Middle frontal gyrus (tissue), 1 donor: ENCODE measurements around the gene PHF21B.
"Not testable (repeated sequence)": the region's sequence is repeated elsewhere in the genome, so short reads cannot be mapped to it uniquely, and the experiment has no call there.

Experiments used
- DNase-seq: peaks from one replicate; pipeline ENCODE4 v3.0.0-alpha.2; 2015; ENCODE audit warnings: low spot score; ENCODE audit errors: extremely low spot score

Gene PHF21B

DNA sequence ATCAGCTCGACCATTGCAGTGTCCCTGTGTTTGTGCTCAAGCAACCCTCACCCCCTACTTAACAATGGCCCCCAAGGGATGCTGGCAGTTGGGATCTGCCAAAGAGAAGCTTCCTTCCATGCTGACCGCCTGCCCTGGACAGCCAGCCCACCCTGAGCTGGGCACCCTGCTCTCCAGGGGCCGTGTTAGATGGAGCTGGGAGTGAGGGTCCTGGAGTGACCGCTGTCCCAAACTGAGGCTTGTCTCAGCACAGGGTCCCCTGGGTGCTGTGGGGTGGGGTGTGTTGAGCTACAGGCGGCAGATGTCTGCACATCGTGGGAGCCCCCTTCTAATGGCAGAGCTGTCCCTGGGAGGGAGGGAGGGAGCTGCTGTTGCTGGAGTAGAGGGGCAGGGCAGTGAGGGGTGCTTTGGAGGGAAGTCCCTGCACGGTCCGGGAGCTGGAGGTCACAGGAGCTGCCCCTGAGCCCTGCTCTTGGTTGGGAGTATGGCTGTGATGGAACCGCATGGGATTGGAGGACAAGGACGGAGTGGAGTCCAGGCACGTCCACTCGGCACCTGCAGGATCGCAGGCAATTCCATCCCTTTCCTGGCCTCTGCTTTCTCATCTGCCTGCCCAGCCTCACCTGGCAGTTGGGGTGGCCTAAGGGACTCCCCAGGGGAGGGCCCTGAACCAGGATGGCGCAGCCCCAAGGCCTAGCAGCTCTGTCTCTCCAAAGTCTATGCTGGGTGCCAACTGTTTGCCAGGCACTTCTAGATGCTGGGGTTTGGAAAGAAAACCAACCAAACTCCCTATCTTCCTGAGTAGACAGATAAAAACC is 131.1 kb downstream of the PHF21B start:
- no peak for DNase-seq

DNA sequence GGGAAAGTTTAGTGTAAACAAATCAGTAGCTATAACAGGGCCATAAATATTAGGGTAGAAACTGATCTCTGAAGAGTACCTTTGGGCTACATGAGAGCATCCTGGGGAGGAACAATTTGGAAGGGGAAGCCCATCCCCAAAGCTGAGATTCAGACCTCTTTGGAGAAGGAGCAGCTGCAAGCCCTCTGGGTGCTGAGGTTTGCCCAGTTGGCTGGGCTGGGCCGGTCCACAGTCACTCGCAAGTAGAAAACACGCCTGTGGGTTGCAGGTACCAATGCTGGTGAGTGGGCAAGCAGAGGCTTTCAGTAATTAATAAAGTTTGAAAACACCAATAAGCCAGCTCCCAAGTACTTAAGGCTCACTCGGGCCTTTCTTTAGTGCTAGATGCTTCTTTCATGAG is 132.9 kb downstream of the PHF21B start:
- no peak for DNase-seq

DNA sequence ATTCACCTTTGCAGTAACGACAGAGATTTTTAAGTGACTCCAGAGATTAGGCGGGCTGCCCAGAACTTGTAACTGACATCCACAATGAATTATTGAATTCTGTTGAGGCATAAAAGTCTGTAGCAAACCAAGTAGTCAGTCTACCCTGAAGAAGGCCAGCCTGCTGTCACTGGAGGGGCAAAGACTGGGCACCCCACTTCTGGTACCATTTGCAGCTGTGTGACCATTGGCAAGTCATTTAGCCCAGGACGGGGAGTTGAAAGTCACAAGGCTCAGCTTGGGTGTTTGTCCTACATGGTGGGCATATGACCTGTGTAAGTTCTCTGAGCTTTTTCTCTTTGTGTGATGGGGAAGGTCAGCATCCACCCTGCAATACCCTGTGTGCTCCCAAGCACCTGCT is 138.0 kb downstream of the PHF21B start:
- no peak for DNase-seq

DNA sequence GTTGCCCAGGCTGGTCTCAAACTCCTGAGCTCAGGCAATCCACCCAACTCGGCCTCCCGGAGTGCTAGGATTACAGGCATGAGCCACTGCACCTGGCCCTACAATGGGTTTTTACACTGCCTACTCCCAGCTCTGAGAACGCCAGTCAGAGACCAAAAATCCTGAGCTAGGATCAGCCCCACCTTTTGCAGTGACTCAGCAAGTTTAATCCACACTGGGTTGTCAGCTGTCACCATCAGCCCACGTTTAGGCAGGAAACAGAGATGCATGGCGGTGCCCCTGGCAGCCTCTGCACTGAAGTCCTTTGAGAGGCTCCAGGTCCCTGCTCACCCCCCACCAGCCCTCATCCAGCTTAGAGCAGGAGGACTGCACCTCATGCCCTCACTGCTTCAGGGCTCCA is 139.8 kb downstream of the PHF21B start:
- DNase-seq = no peak

DNA sequence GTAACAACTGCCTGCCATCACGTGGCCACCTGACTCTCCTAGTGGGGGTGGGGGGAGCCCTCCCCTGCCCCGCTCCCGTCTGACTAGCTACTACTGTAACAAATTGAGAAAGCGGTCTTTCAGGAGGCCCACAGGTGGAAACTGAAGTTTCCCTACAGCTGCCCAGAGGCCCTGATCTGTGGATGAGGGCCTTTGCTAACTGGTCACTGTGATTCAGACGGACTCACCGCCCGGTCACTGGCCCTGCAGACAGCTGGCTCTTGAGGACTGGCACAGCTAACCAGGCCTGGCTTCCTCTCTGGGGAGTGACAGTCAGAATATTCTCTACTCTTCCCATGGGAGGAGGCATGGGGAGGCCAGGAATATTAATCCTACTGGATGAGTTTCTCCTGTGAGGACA is 140.6 kb downstream of the PHF21B start:
- no peak for DNase-seq

DNA sequence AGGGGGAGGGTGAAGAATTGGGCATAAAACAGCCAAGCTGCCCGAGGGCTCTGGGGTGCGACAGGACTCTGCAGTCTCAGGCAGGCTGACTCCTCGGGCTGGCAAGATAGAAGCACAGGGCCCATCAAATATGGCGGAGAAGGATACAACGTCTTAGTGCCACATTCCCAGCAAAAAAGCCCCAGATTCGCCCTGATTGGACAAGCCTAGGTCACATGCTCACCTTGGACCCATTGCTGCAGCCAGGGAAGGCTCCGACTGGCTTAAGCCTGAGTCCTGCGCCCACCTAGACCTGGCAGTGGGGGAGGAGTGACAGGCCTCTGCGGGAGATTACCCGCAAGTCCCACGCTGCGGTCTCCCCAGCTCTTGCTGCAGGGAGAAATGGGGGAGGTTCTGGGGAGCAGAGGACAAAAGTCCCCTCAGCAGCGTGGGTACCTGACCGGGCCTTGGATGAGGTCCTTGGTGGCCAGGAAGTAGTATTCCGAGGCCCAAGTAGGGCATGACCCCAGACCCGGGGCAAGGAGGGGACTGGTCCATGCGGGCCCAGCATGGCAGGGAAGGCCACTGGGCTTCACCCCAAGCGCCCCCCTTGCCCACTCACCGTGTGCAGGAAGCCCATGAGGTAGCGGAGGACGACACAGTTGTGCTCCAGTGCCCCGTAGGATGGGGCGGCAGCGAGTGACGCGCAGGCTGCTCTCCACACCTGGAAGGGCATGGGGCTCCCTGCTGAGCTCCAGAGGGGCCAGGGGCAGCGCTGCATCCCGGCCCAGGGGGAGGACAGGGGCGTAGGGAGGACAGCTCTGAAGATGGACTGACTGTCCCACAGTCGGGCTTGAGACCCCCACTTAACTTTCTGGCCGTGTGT is 144.4 kb downstream of the PHF21B start:
- no peak for DNase-seq

DNA sequence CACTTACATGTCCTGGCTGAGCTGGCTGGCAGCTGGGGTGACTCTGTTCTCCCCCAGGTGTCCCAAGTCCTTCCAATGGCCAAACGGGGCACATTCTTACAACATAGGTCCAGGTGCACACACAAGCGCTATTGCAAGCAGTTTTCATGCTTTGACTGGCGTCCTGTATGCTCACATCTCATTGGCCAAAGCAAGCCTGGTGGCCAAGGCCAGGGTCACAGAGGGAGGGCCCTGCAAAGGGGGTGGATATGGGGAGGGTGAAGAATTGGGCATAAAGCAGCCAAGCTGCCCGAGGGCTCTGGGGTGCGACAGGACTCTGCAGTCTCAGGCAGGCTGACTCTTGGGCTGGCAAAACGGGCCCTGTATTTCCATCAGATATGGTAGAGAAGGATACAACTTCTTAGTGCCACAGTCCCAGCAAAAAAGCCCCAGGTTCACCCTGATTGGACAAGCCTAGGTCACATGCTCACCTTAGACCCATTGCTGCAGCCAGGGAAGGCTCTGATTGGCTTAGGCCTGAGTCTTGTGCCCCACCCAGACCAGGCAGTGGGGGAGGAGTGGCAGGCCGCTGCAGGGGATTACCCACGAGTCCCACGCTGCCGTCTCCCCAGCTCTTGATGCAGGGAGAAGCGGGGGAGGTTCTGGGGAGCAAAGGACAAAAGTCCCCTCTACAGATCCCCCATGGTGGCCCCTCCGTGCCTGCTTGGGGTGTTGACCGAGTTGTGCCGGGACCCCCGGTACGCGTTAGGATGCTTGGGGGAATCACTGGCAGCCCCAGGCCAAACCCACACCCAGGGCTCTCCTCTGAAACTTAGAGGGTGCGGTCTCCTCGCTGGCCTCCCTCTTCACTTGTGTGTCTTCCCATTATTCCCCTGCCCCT is 146.6 kb downstream of the PHF21B start:
- no peak for DNase-seq

DNA sequence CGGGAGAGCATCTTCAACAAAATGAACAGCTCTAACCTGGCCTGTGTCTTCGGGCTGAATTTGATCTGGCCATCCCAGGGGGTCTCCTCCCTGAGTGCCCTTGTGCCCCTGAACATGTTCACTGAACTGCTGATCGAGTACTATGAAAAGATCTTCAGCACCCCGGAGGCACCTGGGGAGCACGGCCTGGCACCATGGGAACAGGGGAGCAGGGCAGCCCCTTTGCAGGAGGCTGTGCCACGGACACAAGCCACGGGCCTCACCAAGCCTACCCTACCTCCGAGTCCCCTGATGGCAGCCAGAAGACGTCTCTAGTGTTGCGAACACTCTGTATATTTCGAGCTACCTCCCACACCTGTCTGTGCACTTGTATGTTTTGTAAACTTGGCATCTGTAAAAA is 147.5 kb downstream of the PHF21B start:
- DNase-seq = no peak

DNA sequence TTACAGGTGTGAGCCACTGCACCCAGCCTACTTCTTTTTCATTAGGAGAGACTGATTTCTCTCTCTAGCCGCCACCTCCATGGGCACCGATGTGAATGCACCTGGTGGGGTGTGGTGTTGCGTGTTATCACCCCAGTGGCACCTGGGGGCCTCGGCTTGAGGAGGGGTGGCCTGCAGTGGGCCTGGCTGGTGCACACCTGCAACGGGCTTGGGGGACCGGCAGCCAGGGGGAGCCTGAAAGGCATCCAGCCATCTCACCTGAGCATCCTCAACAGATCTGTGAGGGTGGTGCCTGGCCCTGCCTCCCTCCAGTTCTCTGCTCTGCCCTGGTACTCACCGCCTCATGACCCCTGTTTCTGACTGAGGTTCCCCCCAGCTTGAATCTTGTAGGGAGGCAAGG is 148.6 kb downstream of the PHF21B start:
- no peak for DNase-seq

DNA sequence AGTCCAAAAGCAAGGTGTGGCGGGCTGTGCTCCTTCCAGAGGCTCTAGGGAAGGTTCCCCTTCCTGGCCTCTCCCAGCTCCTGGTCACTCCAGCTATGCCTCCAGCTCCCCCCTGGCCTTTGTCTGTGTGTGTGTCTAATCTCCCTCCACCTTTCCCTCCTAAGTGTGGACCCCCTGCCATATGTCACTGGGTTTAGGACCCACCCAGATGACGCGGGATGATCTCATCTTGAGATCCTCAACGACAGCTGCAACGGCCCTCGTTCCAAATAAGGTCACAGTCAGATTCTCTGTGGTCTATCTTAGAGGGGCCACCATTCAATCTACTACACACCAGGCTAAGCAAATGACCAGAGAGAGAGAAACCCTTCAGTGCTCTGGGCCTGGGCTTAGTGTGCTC is 149.5 kb downstream of the PHF21B start:
- DNase-seq = no peak

DNA sequence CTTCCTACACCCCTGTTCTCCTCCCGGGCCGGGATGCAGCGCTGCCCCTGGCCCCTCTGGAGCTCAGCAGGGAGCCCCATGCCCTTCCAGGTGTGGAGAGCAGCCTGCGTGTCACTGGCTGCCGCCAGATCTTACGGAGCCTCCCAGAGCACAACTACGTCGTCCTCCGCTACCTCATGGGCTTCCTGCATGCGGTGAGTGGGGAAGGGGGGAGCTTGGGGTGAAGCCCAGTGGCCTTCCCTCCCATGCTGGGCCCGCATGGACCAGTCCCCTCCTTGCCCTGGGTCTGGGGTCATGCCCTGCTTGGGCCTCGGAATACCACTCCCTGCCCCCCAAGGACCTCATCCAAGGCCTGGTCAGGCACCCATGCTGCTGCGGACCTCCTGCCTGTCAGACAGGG is 150.2 kb downstream of the PHF21B start:
- no peak for DNase-seq

DNA sequence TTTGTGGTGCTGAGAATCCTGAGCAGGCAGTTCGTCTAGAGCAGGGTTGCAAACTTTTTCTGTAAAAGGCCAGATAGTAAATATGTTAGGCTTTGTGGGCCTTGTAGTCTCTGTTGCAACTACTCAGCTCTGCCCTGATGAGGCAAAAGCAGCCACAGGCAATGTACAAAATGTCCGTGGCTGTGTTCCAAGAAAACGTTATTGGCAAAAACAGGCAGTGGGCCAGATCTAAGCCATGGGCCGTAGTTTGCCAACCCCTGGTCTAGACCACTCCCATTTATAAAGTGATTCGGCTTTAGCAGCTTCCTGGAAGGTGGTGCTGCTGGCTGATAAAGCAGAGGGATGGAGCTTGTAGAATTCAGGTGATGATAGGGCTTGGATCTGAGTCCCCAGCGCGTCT is 151.0 kb downstream of the PHF21B start:
- DNase-seq = not testable (repeated sequence)

DNA sequence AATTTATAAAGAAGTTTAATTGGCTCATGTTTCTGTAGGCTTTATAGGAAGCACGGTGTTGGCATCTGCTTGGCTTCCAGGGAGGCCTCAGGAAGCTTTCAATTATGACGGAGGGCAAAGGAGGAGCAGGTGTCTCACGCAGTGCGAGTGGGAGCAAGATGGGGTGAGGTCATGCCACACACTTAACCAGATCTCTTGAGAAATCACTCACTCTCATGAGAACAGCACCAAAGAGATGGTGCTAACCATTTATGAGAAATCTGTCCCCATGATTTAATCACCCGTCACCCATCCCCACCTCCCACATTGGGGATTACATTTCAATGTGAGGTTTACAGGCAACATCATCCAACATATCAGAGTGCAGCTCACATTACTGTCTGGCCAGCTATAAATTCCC is 153.9 kb downstream of the PHF21B start:
- no peak for DNase-seq

DNA sequence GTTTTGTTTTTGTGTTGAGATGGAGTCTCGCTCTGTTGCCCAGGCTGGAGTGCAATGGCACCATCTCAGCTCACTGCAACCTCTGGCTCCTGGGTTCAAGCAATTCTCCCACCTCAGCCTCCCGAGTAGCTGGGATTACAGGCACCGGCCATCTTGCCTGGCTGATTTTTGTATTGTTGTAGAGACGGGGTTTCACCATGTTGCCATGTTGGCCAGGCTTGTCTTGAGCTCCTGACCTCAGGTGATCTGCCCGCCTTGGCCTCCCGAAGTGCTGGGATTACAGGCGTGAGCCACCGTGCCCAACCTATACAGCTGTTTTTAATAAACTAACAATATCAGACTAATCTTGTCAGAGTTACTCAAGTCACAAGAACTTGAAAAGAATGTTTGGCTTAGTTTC is 155.2 kb downstream of the PHF21B start:
- DNase-seq = not testable (repeated sequence)

DNA sequence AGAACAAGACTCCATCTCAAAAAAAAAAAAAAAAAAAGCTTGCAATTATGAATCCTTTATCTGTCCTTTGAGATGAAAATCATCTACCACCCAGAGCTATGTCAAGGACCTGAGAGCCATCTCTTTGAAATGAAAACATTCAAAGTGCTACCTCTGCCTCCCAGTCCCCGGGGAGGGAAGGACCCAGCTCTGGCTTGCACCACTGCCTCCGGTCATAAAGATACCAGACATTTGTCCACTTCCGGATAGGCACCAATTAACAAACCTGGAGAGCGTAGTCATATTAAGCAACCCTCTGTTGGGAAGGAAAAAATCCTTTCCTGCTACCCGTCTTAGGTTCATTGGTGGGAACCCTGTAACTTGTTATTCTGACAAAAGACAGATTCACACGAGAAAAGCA is 158.9 kb downstream of the PHF21B start:
- no peak for DNase-seq

DNA sequence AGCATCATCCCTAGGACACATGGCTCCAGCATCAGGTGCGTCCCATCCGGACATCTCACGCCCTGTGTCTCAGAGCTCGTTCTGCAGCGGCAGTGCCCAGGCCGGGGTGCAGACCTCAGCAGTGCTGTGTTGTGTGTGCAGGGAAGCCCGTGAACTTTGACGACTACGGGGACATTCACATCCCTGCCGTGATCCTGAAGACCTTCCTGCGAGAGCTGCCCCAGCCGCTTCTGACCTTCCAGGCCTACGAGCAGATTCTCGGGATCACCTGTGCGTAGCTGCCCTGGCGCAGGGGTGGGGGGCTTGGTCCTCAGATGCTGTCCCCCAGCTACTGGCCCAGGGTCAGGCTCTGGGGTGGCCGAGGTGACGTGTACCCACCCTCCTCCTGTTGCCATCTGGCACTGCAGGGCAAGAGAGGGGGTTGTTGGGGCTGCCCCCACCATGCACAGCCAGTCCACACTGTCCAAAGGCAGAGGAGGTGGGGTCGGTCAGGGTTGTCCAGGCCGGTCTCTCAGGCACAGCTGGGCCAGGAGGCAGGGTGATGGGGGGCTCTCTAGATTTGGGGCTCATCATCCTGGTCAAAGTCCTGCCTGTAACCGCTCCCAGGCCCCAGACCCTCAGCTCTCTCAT is 160.9 kb downstream of the PHF21B start:
- no peak for DNase-seq

DNA sequence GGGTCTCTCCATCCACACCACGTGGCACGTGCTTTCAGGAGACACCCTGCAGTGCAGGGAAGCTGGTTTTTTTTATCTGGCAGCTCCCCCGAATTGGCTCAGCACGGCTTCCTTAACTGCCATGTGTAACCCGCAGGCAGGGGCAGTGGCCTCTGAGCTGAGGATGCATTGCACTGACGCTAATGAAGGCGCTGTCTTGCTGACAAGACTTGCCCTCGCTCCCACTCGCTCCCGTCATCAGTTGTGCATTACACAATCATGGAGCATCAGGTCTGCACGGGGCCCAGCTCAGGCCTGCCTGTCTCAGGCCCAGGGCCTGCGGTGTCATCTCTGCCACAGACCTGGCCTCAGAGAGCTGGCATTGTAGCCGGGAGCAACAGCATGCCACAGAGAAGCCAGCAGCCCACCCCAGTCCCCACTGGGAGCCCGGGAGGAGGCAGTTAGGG is 161.5 kb downstream of the PHF21B start:
- DNase-seq = no peak

DNA sequence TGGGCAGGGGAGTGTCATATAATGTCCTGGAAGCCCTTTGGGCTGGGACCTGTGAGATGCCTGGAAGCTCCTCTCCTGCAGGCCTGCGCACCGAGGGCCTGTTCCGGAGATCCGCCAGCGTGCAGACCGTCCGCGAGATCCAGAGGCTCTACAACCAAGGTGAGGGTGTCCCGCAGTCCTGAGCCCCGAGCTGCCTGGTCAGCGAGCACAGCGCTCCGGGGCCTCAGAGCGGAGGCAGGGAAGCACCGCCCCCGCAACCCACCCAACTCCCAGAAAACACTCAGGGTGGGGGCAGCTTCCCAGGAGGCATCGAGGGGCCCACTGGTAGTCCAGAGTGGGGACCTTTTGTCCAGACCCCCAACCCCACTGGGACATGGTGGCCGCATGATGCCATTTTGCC is 161.9 kb downstream of the PHF21B start:
- no peak for DNase-seq

DNA sequence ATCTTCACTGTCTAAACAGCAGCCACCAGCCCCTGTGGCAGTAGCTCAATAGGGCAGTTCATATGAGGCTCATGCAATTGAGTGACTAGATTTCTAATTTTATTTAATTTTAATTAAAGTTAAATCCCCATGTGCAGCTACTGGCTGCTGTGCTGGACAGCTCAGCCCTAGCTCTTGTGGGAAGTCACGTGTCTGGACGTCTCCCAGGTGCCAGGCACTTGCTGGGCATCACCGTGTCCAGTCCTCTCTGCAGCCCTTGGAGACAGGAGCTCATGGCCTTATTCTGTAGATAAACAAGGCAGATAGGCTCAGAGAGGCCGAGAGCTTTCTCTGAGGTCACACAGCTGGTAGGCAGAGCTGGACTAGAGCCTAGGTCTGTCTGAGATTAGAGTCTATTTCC is 162.4 kb downstream of the PHF21B start:
- no peak for DNase-seq

DNA sequence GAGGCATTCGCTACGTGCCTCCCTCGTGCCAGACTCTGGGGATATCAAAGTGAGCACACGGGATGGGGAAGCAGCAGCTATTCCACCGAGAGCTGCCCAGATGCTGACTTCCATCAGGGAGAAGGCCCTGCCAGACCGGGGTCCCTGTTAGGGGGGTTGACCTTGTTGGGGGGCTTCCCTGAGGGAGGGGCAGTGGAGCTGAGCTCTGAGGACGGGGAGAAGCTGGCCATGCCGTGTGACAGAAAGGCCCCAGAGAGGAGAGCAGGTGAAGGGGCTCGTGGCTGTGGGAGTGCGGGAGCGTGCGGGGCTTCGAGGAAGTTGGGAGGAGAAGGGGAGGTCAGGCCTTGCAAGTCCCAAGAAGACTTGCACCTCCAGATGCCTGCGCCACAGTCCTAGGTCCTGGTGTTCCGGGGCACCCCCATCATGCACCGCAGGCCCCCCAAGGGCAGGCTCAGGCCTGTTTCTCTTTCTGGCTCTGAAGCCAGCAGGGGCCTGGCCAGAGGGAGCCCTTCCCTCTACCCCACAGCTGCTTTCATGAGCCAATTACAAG is 163.0 kb downstream of the PHF21B start:
- no peak for DNase-seq
